ENCODE measurements around the gene DISC1. TPM values are rescaled to one million over a fixed set of nuclear protein-coding genes. Genes with fewer than 3 reads are reported as not detected.

Gene DISC1
- total RNA-seq, 2 donors from 2014 or later: 8.0 to 9.4 TPM

DNA sequence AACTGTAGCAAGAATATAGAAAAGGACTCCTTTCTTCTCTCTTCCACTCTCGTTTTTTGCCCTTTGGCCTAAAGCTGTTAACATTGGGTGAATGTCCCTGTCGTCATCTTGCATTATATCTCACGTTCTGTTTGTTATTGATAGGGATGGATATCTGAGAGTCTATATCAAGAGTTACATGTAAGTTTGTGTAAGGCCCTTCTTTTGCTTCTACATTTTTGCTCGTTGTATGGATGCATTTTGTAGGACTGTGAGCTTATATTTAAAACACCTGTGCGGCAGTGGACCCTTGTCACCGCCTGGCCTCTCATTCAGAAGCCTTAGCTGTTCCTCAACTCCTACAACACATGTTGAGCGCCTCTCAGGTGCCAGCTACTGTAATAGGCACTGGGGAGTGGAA, 211.9 kb downstream of the DISC1 start:
- H3K4me1 Mint-ChIP-seq: peaks cover 62% of the 10 kb centered on the region
- H3K4me3 ChIP-seq (ENCODE audit: low read length): no peak overlapping the region
- H3K4me1 ChIP-seq (ENCODE audit: control insufficient read depth, insufficient read depth, low read length): no peaks in the 10 kb centered on the region
- H3K9me3 Mint-ChIP-seq: peaks cover 6% of the 10 kb centered on the region
- no peak overlapping the region for H3K4me3 Mint-ChIP-seq
- no peak overlapping the region for H3K27ac ChIP-seq (ENCODE audit: low read depth, low read length)
- no peaks in the 10 kb centered on the region for H3K27me3 ChIP-seq (ENCODE audit: control insufficient read depth, insufficient read depth, low read length, poor library complexity, severe bottlenecking)
- no peak overlapping the region for H3K27ac Mint-ChIP-seq
- no peaks in the 10 kb centered on the region for H3K27me3 Mint-ChIP-seq (ENCODE audit: insufficient read depth)
- no peaks in the 10 kb centered on the region for H3K9me3 ChIP-seq (ENCODE audit: control insufficient read depth, low read length)
- TF ChIP-seq CTCF (conservative IDR thresholded peaks at IDR 0.05): no peak
- no peak for DNase-seq
- H3K36me3 ChIP-seq (ENCODE audit: control insufficient read depth, insufficient read depth, low read length): no peaks in the 10 kb centered on the region
- 79 to 80% methylated on average over 2 to 7 of the region's 7 CpGs for WGBS, 2 experiments (ENCODE audit: insufficient coverage in 1 of 2, insufficient read length in 1 of 2)
- no peak overlapping the region for H3K9ac ChIP-seq (ENCODE audit: extremely low read depth, low read length, poor library complexity, severe bottlenecking)
- no peaks in the 10 kb centered on the region for H3K36me3 Mint-ChIP-seq (ENCODE audit: low read depth)

DNA sequence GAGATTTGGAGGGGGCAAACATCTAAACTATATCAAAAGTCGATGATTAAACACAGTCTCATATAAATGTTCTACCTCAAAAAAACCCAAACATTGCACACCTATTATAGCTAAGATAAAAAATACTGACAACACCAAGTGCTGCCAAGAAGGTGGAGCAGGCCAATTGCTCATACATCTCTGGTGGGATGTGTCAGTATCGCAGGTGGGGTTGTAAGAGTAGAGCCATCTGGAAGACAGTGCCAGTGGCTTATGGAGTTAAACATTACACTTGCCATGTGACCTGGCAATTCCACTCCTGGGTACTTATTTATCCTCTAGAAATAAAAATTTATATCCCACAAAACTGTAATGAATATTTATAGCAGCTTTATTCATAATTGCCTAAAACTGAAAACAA, 213.4 kb downstream of the DISC1 start:
- no peak overlapping the region for H3K4me3 Mint-ChIP-seq
- WGBS, 2 experiments (ENCODE audit: insufficient coverage in 1 of 2, insufficient read length in 1 of 2): 94% methylated on average over 2 of the region's 2 CpGs; no CpG with 5 or more reads in 1 of the 2 experiments

DNA sequence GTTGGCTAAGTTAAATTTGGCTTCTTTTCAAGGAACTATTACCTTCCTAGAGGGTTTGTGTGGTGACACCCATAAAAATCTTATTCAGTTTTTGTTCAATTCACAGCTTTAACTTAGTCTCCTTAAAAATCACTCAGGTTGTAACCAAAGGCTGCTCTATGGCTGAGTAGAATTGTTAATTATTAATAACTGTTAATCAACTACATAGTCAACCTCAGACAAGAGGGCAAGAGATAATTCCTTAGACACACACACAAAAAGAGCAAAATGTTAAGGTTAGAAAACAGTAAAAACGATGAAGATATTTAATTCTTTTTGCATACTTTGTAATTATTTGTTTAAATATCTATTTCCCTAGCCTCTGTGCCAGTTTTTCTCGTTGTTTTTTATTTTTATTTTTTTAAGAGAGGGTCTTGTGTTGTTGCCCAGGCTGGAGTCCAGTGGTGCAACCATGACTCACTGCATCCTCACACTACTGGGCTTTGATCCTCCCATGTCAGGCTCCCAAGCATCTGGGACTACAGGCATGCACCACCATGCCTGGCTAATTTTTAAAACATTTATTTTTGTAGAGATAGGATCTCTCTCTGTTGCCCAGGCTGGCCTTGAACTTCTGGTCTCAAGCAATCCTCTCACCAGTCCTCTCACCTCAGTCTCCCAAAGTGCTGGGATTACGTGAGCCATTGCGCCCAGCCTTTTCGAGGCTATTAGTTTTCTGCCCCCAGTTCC, 215.2 kb downstream of the DISC1 start:
- no peak overlapping the region for H3K4me3 Mint-ChIP-seq
- H3K27ac ChIP-seq (ENCODE audit: low read depth, low read length): no peak overlapping the region
- H3K4me1 ChIP-seq (ENCODE audit: control insufficient read depth, insufficient read depth, low read length): peaks cover 8% of the 10 kb centered on the region
- no peaks in the 10 kb centered on the region for H3K9me3 ChIP-seq (ENCODE audit: control insufficient read depth, low read length)
- DNase-seq: no peak
- H3K9ac ChIP-seq (ENCODE audit: extremely low read depth, low read length, poor library complexity, severe bottlenecking): no peak overlapping the region
- no peaks in the 10 kb centered on the region for H3K36me3 Mint-ChIP-seq (ENCODE audit: low read depth)
- no peaks in the 10 kb centered on the region for H3K27me3 Mint-ChIP-seq (ENCODE audit: insufficient read depth)
- no peak overlapping the region for H3K4me3 ChIP-seq (ENCODE audit: low read length)
- peaks cover 44% of the 10 kb centered on the region for H3K4me1 Mint-ChIP-seq
- WGBS, 2 experiments (ENCODE audit: insufficient coverage in 1 of 2, insufficient read length in 1 of 2): 88 to 100% methylated on average over 1 to 4 of the region's 5 CpGs
- no peak overlapping the region for H3K27ac Mint-ChIP-seq
- H3K27me3 ChIP-seq (ENCODE audit: control insufficient read depth, insufficient read depth, low read length, poor library complexity, severe bottlenecking): no peaks in the 10 kb centered on the region
- H3K9me3 Mint-ChIP-seq: no peaks in the 10 kb centered on the region
- H3K36me3 ChIP-seq (ENCODE audit: control insufficient read depth, insufficient read depth, low read length): no peaks in the 10 kb centered on the region
- TF ChIP-seq CTCF (conservative IDR thresholded peaks at IDR 0.05): no peak

More for the DNA sequence above, 213.4 kb downstream of the DISC1 start:
- H3K9ac ChIP-seq (ENCODE audit: extremely low read depth, low read length, poor library complexity, severe bottlenecking): no peak overlapping the region
- H3K36me3 Mint-ChIP-seq (ENCODE audit: low read depth): no peaks in the 10 kb centered on the region
- DNase-seq: no peak
- H3K27me3 ChIP-seq (ENCODE audit: control insufficient read depth, insufficient read depth, low read length, poor library complexity, severe bottlenecking): no peaks in the 10 kb centered on the region
- no peak for TF ChIP-seq CTCF (conservative IDR thresholded peaks at IDR 0.05)
- no peaks in the 10 kb centered on the region for H3K9me3 ChIP-seq (ENCODE audit: control insufficient read depth, low read length)
- no peaks in the 10 kb centered on the region for H3K4me1 ChIP-seq (ENCODE audit: control insufficient read depth, insufficient read depth, low read length)
- no peak overlapping the region for H3K27ac Mint-ChIP-seq
- H3K27me3 Mint-ChIP-seq (ENCODE audit: insufficient read depth): no peaks in the 10 kb centered on the region
- H3K9me3 Mint-ChIP-seq: no peaks in the 10 kb centered on the region
- no peak overlapping the region for H3K27ac ChIP-seq (ENCODE audit: low read depth, low read length)
- no peak overlapping the region for H3K4me3 ChIP-seq (ENCODE audit: low read length)
- peaks cover 54% of the 10 kb centered on the region for H3K4me1 Mint-ChIP-seq
- no peaks in the 10 kb centered on the region for H3K36me3 ChIP-seq (ENCODE audit: control insufficient read depth, insufficient read depth, low read length)
